ENCODE measurements around the gene FOXN1. TPM values are rescaled to one million over a fixed set of nuclear protein-coding genes. Genes with fewer than 3 reads are reported as not detected.

FOXN1 gene
- total RNA-seq, 1 donor from 2014 or later, result not detected

DNA sequence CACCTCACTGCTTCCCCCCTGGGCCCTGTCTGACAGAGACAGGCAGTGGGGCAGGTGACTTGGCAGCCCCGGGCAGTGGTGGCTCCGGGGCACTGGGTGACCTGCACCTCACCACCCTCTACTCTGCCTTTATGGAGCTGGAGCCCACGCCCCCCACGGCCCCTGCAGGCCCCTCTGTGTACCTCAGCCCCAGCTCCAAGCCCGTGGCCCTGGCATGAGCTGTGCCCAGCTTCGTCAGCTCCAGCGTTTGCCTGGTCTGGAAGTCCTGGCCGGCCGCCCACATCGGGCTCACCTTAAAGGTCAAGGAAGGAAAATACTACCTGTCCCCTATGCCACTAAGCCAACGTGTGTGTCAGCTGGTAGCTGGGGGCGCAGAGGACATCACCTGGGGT is 31.1 kb downstream of the FOXN1 start:
- DNase-seq (ENCODE audit: low spot score), result no peak
- intact Hi-C loops (cut with DNase I), result no loop called here

DNA sequence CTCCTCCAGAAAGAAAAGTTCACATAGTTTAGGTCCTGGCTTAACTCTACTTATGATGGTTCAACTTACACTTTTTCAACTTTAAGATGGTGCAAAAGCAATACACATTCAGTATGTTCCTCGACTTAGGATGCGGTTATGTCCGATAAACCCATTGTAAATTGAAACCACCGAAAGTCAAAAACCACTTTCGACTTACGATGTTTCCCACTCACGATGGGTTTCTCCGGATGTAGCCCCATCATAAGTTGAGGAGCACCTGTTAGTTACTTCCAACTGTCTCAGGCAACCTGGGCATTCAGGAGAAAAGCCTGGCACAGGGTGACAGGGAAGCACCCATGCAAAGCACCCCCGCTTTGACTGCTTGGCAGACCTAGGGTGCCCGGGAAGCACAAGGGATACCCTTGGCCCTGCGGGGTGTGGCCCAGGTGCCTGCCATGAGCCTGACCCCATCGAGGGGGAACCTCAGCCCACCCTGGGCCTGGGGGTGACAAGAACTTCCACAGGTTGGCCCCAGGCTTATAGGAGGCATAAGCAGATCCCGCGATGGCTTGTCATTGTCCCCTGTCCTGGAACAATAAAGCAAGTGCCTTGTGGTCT is 32.2 kb downstream of the FOXN1 start:
- intact Hi-C loops (cut with DNase I), result loop anchor here (2.0 kb wide), 1 partner anchor 42 kb away; no protein-coding TSS in a partner anchor
- no peak for DNase-seq (ENCODE audit: low spot score)

DNA sequence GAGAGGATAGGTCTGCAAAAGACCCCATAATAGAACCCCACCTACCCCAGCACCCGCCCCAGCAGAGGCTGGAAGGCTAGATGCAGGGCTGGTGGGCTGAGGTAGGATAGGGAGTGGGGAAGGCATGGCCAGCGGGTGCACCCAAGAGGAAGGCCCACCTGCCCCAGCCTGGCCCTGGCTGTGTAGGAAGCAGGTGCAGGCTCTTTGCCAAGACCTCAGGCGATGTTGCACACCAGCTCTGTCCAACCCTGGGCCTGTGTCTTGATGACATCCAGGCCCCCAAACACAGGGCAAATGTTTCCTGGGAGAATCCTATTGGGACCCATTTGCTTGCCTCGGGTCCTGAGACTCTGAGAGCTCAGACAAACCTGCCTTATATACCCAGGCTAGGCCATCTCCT is 34.1 kb downstream of the FOXN1 start:
- no peak for DNase-seq (ENCODE audit: low spot score)
- intact Hi-C loops (cut with DNase I), result no loop called here

DNA sequence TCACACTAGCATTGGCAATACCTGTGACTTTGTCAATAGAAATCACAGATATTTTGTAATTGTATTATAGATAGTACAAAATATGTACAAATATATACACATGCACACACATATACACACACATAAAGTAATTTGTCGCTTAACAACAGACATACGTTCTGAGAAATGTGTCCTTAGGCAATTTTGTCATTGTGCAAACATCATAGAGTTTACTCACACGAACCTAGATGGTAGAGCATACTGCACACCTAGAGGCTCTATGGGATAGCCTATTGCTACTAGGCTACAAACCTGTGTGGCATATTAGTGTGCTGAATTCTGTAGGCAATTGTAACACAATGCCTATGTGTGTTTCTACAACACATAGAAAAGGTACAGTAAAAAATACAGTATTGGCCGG is 35.3 kb downstream of the FOXN1 start:
- no peak for DNase-seq (ENCODE audit: low spot score)
- intact Hi-C loops (cut with DNase I), result no loop called here

DNA sequence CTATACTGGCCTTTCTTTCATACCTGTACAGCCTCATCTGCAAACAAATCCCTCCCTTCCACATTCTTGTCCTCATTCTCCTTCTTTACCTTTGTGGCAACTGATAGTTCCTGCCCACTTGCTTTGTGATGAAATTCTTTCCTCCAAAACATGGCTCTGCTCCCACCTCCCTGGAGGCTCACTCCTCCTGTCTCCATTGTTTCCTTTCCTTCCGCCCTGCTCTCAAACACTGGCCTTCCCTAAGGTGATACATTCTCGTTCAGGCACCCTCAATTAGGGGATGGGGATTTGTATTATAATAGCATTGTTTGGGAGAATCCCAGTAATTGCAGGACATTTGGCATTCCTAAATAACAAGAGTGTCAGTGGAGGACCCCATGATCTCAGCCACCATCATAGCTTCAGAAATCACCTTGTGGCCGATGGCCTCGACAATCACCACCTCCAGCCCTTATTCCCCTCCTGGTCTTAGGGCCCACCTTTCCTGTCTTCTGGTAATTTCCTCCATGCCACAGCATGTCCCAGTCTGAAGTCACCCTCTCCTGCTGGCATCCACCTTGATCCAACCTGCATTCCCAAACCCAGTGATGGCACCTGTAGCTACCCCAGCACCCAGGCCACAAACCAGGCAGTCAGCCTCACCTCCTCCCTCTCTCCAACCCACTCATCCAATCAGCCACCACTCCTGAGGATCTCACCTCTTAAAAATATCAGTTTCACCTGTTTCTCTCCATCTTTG is 38.4 kb downstream of the FOXN1 start:
- intact Hi-C loops (cut with DNase I), result no loop called here
- DNase-seq (ENCODE audit: low spot score), result no peak

DNA sequence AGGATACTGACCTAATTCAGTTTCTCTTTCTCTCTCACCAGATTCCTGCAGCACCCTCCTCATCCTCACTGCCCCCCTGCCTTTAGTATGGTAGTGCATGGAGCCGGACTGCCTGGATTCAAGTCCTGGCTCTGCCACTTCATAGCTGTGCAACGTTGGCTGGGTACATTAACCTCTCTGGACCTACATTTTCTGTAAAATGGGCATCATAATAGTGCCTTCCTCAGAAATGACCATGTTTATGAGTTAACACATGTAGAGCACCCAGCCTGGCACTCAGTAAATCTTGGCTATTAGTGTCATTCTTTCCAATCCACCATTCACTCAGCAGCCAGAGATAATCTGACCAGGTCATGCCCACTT is 39.0 kb downstream of the FOXN1 start:
- intact Hi-C loops (cut with DNase I), result no loop called here
- no peak for DNase-seq (ENCODE audit: low spot score)

DNA sequence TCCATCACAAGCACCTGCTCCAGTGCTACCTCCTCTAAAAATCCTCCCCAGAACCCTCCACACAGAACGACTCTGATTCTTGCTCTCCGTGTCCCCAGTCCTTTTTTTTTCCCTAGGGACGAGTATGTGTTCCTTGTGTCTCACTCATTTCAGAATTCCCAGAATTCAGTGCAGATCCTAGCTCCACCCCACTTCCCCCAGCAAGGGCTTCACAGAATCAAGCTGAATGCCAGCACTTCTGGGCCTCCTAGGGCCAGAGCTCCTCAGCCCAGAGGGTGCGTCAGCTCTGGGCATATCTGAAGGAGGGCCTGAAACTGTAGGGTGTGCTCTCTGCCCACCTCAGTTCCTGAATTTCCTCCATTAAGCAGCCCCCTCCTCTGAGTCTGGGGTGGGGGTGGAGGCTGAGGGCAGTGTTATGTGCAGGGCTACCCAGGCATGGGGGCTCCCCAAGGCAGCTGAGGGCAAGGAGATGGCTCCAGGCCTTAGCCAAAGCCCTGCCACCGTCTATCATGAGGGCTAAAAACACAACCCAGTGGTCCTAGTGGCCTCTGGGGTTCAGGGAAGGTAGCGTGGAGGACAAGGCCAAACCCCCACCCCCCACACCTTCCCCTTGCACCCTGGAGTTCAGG is 39.8 kb downstream of the FOXN1 start:
- intact Hi-C loops (cut with DNase I), result no loop called here
- DNase-seq (ENCODE audit: low spot score), result no peak

DNA sequence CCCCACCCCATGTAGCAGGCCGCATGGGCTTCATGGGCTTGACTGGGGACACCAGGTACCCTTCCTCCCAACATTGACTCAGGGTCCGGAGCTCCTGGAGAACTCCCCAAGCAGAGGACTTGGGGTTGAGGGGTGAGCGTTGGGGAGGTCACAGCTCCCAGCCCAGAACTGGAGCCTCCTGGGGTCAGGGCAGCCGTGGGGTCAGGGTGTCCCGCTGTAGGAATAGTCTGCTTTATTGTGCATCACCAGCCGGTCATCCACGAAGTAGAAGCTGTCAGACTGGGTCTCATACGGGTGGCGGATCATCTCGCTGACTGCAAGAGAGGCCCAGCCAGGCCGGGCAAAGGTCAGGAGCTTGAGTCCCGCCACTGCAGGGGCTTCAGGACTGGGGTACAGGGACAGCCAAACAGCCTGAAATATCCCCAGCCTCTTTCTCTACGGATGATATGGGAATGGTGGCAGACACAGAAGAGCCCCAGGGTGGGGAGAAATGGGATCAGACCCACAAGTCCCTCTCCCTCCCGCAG is 41.0 kb downstream of the FOXN1 start:
- intact Hi-C loops (cut with DNase I), result no loop called here
- no peak for DNase-seq (ENCODE audit: low spot score)

DNA sequence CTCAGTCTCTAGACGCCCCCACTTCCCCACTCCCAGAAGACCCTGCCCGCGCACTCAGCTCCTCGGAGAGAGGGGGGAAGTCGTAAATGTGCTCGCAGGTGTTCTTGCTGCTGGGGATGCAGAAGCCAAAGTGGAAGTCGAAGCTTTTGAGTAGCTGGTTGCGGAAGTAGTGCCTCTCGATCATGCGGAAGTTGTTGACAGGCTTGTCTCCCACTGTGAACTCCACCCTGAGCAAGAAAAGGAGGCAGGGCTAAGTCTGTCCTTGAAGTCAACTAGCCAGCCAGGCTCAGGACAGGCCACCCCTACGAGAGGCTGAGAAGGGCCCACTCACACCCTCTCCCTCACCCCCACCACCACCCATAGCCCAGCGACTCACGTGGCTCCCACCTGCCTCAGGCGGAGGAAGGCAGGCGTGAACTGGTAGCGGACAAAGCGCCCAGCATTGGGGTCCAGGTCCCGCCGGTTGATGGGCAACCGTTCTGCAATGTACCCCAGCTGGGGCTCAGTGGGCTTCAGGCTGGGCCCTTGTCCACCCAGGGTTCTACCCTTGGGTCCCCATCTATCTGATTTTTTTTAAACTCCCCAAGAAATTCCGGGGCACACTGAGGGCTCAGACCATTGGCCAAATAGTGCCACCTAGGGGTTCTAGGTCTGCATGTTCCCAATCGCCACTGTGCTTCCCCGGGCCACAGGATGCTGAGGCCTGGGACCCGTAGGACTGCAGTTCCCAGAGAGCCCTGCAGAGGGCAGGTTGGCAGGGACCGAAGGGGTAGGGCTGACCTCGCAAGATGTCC is 41.7 kb downstream of the FOXN1 start:
- DNase-seq (ENCODE audit: low spot score), result peak; percentile 92
- intact Hi-C loops (cut with DNase I), result loop anchor here (2.0 kb wide), 1 partner anchor 65 kb away; no protein-coding TSS in a partner anchor

DNA sequence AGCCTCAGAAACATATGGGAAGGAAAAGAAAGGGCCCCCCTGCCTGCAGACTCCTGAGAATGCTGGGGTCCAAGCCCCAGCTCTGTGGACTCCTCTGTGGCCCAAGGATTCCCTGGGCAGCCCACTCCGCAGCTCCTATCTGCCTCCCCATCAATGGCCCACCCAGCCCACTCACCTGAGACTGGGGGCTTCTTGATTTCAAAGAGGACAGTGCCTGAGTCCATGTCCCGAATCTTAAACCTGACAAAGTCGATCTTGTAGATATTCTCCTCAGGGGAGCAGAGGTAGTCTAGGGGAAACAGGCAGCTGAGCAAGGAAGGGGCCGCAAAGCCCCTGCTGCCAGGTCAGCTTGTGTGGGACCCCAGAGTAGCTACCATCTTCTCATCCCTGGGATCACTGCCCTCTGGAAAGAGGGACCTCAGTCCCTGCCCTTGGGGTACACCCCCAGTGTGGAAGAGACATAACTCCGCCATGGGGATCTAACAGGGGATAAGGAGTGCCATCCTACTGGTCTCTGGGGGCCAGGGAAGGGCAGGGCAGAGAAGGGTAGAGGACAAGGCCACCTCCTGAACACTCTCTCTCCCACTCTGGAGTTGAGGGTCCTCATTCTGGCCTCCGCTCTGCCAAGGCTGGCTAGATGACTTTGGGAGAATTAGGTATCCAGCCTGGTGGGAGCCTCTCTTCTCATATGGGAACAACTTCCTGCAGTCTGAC is 42.4 kb downstream of the FOXN1 start:
- intact Hi-C loops (cut with DNase I), result loop anchor here (2.0 kb wide), 1 partner anchor 64 kb away; no protein-coding TSS in a partner anchor
- no peak for DNase-seq (ENCODE audit: low spot score)

DNA sequence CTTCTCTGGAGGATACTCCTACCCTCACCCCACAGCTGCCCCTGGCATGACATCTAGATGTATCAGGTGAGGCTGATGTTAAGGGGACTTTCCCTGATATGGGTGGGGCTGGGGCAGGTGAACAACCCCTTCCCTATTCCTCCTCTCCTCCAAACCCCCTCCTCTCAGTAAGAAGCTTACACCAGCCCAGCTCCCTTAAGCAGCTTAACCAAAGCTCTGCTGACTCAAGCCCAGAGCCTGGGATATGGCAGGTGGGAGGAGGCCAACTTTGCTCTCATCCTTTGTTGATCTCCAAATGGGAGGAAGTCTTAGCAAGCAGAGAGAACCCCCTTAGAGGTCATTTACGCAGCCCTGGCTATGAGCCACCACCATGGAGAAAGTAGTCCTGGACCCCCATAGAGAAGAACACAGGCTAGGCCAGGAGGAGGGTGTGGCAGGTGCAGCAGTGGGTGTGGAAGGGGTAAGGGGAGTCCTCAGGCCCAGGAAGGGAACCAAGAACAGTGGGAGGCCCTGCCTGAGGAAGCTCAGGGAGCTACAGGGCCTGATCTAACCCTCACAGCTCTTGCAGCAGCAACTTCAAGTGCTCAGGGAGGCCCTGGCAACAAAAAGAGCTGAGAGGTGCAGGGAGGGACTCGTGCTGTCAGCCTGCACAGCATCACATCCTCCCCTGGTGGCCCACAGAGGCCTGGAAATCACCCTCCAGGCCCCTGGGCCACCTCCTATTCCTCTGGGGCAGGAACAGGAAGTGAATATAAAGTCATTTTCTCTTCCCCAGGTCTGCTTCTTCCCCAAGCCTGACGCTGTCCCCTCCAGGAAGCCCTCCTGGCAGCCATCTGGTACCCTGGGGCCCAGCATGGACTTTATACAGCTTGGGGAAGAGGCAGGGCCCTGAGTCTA is 43.3 kb downstream of the FOXN1 start:
- DNase-seq (ENCODE audit: low spot score), result no peak
- intact Hi-C loops (cut with DNase I), result loop anchor here (2.0 kb wide), 1 partner anchor 63 kb away; no protein-coding TSS in a partner anchor

DNA sequence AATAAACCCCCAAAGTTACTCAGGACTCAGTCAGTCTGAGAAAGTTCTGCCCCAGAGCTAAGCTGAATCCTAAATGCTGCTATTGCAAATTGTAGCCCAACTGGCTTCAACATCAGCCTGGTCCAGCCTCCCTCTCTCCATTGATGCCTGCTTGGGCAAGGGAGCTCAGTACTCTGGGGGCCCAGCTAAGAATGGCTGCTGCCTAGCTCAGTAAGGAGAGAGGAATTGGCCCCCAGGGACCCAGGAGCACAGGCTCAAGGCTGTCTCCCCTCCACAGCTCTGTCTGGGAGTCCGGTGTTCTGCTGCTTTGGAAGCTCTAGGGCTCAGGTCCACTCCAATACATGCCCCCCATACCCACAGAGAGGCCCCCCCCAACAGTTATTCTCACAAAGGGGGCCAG is 44.7 kb downstream of the FOXN1 start:
- no peak for DNase-seq (ENCODE audit: low spot score)
- intact Hi-C loops (cut with DNase I), result no loop called here

DNA sequence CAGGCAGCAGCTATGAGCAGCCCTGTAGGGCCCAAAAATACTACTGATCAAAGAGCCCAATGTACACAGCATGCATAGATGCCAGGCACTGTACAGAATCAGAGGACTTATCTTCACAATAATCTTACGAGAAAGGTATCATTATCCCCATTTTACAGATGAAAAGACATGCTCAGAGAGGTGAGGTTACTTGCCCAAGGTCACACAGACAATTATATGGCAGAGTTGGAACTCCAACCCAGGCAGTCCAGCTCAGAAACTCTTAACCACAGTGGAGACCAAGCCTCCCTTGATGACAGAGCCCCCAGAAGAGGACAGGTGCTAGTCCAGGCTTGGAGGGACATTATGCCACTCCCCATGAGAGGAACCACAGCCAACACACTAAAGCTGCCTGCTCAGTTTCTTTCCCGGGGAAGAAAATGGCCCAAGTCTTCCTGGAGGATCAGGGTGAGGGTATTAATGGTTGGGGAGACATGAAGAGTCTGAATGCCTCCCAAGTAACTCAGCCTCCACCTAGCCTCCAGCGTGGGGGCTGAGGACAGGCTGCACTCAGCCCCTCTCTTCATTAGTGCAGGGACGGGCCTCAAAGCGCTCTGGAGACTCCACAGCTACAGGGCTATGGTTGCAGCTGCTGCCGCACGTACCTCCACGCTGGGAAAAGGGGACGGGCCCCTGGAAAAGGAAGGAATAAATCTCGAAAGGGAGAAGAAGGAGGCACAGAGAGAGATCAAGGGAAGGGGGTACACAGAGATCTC is 45.5 kb downstream of the FOXN1 start:
- DNase-seq (ENCODE audit: low spot score), result no peak
- intact Hi-C loops (cut with DNase I), result loop anchor here (2.0 kb wide), 1 partner anchor 19 kb away; the partner anchor contains the start of gene PIGS

DNA sequence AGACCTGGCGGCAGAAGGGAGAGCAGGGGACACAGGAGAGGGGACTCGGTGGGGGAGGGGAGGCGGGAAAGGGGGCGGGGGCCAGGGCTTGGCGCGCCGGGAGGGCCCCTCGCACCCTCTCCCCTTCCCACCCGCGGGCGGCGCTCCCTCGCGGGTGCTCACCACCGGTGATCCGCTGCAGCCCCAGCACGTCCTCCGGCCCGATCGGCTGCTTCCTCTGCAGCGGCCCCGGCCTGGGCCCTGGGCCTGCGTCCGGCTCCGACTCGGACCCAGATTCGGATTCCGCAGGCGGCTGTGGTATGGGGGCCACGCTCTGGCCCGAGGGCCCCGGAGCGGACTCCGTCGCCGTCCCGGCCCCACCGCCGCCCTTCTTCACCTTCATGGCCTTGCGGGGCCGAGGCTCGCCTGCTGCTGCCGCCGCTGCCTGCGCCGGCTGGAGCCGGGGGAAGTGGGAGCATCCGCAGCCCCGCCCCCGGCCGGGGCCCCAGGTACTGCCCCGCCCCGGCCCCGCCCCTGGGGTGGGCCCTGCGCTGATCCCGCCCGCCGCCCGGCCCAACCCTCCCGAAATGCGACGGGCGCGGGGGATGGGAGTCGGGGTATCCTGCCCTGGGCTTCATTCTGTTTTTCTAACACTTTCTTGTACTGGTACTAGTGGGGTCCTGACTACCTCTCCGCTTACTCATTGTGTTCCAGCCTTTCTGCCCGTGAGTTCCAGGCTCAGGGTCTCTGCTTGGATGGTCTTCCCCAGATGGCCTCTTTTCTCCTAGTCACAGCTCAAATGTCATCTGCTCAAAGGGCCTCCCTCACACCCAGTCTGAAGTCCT is 46.2 kb downstream of the FOXN1 start, which contains the start of gene UNC119:
Gene UNC119 (minus strand): TSS at position 449 of the 824 bp plus-strand sequence. CDS start 67 bp downstream, at position 382.
- intact Hi-C loops (cut with DNase I), result loop anchor here (2.0 kb wide), 1 partner anchor 18 kb away; the partner anchor contains the start of gene PIGS
- DNase-seq (ENCODE audit: low spot score), result peak; percentile 93

DNA sequence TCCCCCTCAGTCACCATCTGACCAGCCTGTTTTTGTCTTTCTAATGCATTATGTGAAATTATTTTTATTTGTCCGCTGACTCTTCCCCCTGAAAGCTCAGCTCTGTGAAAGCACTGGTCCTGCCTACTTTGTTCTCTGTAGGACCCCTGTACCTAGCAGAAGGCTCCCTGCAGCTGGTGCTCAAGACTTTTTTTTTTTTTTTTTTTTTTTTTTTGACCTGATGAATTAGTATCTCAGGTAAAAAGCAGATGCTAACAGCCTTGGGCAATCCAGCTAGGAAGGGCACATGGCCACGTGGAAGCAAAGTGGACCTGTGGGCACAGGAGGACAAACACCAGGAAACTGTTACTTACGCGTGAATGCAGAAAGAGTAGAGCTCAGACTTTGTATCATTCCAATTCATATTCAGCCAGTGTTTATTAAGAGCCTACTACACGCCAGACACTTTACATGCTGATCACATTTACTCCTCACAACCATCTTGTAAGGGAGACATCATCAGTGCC is 46.9 kb downstream of the FOXN1 start:
- no peak for DNase-seq (ENCODE audit: low spot score)
- intact Hi-C loops (cut with DNase I), result loop anchor here (2.0 kb wide), 1 partner anchor 18 kb away; the partner anchor contains the start of gene PIGS

DNA sequence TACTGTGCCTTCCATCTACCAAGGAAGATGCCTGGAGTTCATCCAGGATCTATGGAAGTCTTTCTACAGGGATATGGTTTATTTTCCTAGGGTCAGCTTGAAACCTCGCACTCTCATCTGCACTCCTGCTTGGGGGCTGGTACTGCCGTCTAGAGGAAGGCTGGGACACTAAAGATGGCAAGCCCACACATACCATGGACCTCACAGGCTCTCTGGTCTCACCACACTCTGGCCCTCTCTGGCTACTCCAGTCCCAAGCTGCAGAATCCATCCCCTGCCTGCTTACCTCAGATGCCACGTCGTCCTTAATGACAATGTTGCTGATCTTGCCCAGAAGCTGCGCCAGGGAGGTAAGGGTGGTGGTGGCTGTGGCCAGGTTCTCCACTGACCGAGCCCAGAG is 48.4 kb downstream of the FOXN1 start:
- no peak for DNase-seq (ENCODE audit: low spot score)
- intact Hi-C loops (cut with DNase I), result no loop called here

Data from cardiac septum (tissue), 1 donor.